Esophagus muscularis mucosa (tissue), 4 donors: ENCODE measurements around the gene WBP2.

Source experiments
- EP300 ChIP-seq: sonication (generic); formaldehyde crosslinking; IDR thresholded peaks from one replicate; pipeline ENCODE4 v1.6.1; 2017; ENCODE audit warnings: antibody characterized with exemption
- POLR2A ChIP-seq: fragments of 450-650 bp; IDR thresholded peaks from one replicate; pipeline ENCODE4 v1.6.1; 2017; ENCODE audit warnings: antibody characterized with exemption, moderate library complexity, mild to moderate bottlenecking, low read depth
- POLR2AphosphoS5 ChIP-seq, 2 donors: sonication (generic); formaldehyde crosslinking; IDR thresholded peaks; one replicate each; pipeline ENCODE4 v1.6.1; 2017; ENCODE audit warnings: antibody characterized with exemption in 2 of 2
- TF ChIP-seq, protein P1 (sequence below), 3 experiments: fragments of 200-600 bp in 2 of 3; fragments of 450-650 bp in 1 of 3; sonication (generic) in 2 of 3; IDR thresholded peaks; one replicate each; pipeline ENCODE4 v1.5.1; 2017 to 2019; ENCODE audit warnings: antibody characterized with exemption in 3 of 3, mild to moderate bottlenecking in 2 of 3, moderate library complexity in 1 of 3

- TF ChIP-seq POLR2AphosphoS5 (IDR thresholded peaks at IDR 0.05) (no peak), POLR2A (no peak), EP300 (no peak)
- TF ChIP-seq, protein P1, sequence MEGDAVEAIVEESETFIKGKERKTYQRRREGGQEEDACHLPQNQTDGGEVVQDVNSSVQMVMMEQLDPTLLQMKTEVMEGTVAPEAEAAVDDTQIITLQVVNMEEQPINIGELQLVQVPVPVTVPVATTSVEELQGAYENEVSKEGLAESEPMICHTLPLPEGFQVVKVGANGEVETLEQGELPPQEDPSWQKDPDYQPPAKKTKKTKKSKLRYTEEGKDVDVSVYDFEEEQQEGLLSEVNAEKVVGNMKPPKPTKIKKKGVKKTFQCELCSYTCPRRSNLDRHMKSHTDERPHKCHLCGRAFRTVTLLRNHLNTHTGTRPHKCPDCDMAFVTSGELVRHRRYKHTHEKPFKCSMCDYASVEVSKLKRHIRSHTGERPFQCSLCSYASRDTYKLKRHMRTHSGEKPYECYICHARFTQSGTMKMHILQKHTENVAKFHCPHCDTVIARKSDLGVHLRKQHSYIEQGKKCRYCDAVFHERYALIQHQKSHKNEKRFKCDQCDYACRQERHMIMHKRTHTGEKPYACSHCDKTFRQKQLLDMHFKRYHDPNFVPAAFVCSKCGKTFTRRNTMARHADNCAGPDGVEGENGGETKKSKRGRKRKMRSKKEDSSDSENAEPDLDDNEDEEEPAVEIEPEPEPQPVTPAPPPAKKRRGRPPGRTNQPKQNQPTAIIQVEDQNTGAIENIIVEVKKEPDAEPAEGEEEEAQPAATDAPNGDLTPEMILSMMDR (IDR thresholded peaks at IDR 0.05): no peak
Measured at GRCh38 chr17:75888484-75888883, 33.3 kb upstream of the WBP2 start.
